ENCODE results near the gene MBD5.
A peak's percentile ranks its signal among the peaks of the same experiment; 100 is the strongest.

MBD5 gene

DNA sequence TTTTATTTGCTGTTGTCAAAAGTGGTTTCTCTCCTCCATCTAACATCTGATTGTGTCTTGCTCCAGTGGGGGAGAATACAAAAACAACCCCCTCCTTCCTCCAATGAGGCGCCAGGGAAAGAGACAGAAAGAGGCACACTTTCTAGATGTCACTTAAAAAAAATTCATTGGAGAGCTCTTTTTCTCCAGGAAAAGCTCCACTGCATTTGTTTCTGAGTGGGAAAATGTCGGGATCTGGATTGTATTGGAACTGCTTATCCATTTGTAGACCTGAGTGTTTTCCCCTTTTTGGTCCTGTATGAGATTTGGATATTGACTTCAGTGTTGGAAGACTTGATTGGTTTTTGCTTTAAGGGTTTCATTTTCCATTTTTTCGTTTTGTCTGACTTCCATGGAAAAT is 995 bp downstream of the MBD5 start:
- ChIA-PET POLR2A (interaction anchor here (1.2 to 1.4 kb wide), 2 partner anchors 7 to 15 kb away, joined by 3 read pairs; no protein-coding TSS in a partner anchor), CTCF (interaction anchor here (0.8 to 3.7 kb wide), 3 partner anchors 10 to 1552 kb away, joined by 3 to 13 read pairs (median 3); no protein-coding TSS in a partner anchor)
- no peak for TF ChIP-seq CTCF (IDR thresholded peaks at IDR 0.05; ENCODE audit: insufficient read depth, low read length, missing control alignments)
- H3K4me3 ChIP-seq (ENCODE audit: low read depth, low read length), result peak overlapping the region; percentile 98
- no peak for DNase-seq (ENCODE audit: low read depth, low spot score)

- TF ChIP-seq CTCF (IDR thresholded peaks at IDR 0.05; ENCODE audit: insufficient read depth, low read length, missing control alignments), result no peak
- CTCF ChIA-PET, result interaction anchor here (0.8 to 3.7 kb wide), 3 partner anchors 10 to 1552 kb away, joined by 3 to 13 read pairs (median 3); no protein-coding TSS in a partner anchor
- H3K4me3 ChIP-seq (ENCODE audit: low read depth, low read length), result peak overlapping the region; percentile 98
- POLR2A ChIA-PET, result no interaction called here
- DNase-seq (ENCODE audit: low read depth, low spot score), result no peak
Measured at GRCh38 chr2:148022351-148022750, 1.5 kb downstream of the MBD5 start.

DNA sequence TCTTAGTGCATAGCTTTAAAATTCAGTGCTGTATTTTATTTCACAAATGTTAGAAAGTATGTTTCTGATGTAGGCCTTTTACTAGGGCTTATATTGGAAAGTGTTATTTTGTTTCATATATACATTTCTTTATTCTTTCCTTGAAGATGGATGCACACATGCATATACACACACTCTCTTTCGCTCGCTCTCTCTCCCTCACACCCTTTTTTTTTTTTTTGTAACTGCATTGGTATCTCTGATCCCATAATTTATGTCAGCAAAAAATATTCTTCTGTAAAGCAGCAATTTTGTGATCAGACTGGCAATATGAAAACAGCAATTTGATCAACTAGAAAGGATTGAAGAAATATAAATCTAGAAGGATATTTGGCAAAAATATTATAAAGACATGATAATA is 2.0 kb downstream of the MBD5 start:
- ChIA-PET POLR2A (no interaction called here), CTCF (interaction anchor here (1.5 to 3.7 kb wide), 2 partner anchors 9 to 486 kb away, joined by 3 to 13 read pairs; no protein-coding TSS in a partner anchor)
- peak overlapping the region; percentile 98 for H3K4me3 ChIP-seq (ENCODE audit: low read depth, low read length)
- TF ChIP-seq CTCF (IDR thresholded peaks at IDR 0.05; ENCODE audit: insufficient read depth, low read length, missing control alignments), result no peak
- no peak for DNase-seq (ENCODE audit: low read depth, low spot score)

GRCh38 chr2:148023861-148024260 is 3.0 kb downstream of the MBD5 start:
- no peak for DNase-seq (ENCODE audit: low read depth, low spot score)
- H3K4me3 ChIP-seq (ENCODE audit: low read depth, low read length), result no peak overlapping the region
- CTCF ChIA-PET, result no interaction called here
- TF ChIP-seq CTCF (IDR thresholded peaks at IDR 0.05; ENCODE audit: insufficient read depth, low read length, missing control alignments), result no peak
- POLR2A ChIA-PET, result no interaction called here

- no peak overlapping the region for H3K4me3 ChIP-seq (ENCODE audit: low read depth, low read length)
- TF ChIP-seq CTCF (IDR thresholded peaks at IDR 0.05; ENCODE audit: insufficient read depth, low read length, missing control alignments), result no peak
- POLR2A ChIA-PET, result no interaction called here
- no peak for DNase-seq (ENCODE audit: low read depth, low spot score)
- CTCF ChIA-PET, result interaction anchor here (1.3 to 1.4 kb wide), 2 partner anchors 36 to 482 kb away, joined by 3 to 4 read pairs; no protein-coding TSS in a partner anchor
Measured at GRCh38 chr2:148026573-148026972, 5.7 kb downstream of the MBD5 start.

GRCh38 chr2:148027822-148028221 is 6.9 kb downstream of the MBD5 start:
- no peak overlapping the region for H3K4me3 ChIP-seq (ENCODE audit: low read depth, low read length)
- ChIA-PET CTCF (interaction anchor here (1.4 kb wide), 1 partner anchor 38 kb away, joined by 3 read pairs; no protein-coding TSS in a partner anchor), POLR2A (no interaction called here)
- DNase-seq (ENCODE audit: low read depth, low spot score), result no peak
- no peak for TF ChIP-seq CTCF (IDR thresholded peaks at IDR 0.05; ENCODE audit: insufficient read depth, low read length, missing control alignments)
